HG02588 (cell line): ENCODE measurements around the gene PSMB7.

Experiments used
- ATAC-seq: cut with Tn5 transposase; IDR thresholded peaks from one replicate; pipeline ENCODE4 v1.9.1; 2021; ENCODE audit warnings: mild to moderate bottlenecking, moderate library complexity; ENCODE audit not compliant: unreplicated experiment

Gene PSMB7

GRCh38 chr9:124358631-124359030 lies 56.6 kb downstream of the PSMB7 start:
- ATAC-seq, result no peak

DNA sequence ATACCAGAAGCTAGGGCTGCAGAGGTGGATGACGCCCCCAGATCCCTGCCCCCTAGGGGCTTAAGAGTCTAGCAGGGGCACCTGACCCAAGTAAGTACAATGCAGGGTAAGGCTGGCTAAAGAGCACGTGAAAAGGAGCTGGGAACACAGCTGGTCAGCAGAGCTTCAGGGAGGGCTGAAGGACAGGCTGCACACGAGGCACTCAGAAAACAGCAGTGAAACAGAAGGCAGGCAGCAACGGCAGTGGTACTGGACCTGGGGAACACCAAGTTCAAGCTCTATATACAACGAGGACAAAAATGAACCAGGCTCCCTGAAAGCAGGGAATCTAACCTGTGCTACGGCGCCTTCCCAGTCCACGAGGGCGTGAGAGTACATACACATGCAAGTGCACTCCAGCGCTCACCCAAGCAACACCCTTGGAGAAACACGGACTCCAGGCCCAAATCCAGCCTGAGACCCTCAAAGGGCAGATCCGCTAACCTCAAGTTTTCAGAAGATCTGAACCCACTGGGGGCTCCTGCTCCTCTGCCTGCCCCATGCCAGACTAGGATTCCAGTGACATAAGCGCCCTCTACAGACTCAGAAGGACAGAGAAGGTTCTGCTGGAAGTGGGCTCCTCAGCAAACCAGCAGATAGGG lies 57.4 kb downstream of the PSMB7 start:
- ATAC-seq, result no peak

DNA sequence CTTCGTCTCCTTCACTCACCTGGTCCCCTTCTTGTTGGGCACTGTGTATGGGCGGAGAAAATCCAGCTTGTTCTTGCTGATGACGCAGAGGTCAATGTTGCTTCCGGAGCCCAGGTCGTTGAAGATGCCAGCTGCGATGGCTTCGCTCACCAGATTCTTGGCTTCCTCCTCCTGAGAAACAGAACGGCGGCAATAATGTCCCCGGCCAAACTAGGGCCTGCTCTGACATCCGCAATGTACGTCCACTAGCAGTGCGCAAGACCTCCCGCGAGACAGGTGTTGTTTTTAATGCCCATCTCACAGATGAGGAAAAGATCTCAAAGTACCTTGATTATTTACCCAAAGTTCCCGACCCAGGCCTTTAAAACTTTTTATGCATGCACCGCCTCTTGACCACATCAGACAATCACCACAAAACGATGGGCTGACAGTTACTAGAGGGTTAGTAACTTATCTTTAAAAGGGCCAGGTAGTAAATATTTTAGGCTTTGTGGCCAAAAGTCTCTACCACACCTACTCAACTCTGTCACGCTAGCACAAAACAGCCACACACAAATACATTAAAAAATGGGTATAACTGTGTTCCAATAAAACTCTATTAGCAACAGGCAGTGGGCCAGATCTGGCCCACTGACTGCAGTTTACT lies 58.4 kb downstream of the PSMB7 start:
- no peak for ATAC-seq

DNA sequence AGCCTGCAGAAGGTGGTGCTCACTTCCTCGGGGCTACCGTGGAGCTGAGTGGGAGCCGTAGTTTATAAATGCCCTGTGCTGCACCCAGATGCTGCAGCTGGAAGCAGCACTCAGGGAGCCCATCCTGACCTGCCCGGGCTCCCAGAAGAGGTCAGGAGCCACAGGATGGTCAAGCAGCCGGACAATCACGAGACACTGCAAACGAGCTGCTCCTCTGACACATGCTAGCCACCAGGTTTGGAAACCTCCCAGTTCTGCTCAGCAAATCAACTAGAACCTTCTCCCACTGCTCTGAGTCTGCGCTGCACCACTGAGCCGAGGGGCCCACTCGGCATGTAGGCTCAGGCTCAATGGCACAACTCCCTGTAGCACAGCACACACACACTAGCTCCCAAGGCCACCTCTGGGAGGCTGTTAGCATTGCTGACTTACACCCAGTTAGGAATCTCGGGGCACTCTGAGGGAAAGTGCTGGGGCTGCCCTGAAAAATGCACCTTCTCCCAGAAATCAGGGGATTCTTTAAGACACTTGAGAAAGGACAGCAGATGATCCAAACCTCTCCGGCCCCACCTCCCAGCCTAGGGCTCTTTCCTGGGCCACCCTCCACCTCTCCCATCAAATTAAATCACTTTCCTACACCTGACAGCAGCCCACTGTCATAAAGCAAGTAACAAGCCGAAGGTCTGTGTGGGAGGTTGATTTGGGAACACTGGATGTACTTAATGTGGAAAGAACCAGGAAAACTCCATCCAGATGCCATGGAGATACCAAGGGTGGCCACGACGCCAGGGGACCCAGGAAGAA lies 59.1 kb downstream of the PSMB7 start:
- no peak for ATAC-seq

GRCh38 chr9:124355039-124355940 lies 60.0 kb downstream of the PSMB7 start:
- no peak for ATAC-seq

- no peak for ATAC-seq
Measured at GRCh38 chr9:124354346-124355038, 60.8 kb downstream of the PSMB7 start.

GRCh38 chr9:124353811-124354274 lies 61.4 kb downstream of the PSMB7 start:
- ATAC-seq, result no peak

DNA sequence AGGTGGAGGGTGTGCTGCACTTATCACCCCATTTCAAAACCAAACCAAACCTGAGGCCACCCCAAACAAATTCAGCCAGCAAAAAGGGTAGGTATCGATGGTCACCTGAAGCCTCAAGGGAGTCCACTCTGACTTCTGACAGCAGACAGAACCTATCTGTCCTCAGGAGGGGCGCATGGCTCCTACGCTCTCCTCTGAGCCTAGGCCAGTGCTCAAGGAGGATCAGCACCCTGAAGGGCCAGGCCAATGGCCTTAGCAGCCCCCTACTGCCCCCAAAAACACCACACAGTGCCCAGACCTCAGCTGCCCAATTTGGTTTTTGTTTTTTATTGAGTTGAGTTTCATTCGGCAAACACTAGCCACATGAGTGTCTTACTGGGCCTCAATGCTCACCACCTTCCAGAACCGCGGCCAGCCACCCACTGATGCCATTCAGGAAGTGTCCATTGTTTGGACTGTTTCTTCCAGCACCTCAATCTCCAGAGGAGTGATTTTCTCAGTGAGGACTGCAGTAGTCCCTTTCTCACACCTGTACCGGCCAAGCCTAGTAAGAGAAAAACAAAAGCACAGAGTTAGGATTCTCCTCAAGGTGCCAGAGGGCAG lies 62.0 kb downstream of the PSMB7 start:
- ATAC-seq, result no peak

DNA sequence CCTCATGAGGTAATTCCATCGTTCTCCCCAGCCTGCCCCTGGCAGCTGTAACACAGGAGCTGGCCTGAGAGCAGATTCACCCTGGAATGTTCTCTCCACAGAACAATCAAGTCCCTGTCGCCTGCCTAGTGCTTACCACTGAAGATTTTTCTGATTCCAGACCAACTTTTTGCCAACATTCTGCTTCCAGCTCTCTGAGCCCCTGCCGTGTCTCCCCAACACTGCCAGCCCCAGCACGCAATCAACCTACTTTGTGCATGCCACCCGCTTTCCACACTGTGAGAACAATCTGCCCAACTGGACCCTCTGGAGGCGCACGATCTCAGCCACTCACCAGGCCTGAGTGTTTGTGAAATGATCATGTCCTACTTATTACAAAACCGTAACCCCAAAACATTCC lies 62.6 kb downstream of the PSMB7 start:
- ATAC-seq, result no peak

DNA sequence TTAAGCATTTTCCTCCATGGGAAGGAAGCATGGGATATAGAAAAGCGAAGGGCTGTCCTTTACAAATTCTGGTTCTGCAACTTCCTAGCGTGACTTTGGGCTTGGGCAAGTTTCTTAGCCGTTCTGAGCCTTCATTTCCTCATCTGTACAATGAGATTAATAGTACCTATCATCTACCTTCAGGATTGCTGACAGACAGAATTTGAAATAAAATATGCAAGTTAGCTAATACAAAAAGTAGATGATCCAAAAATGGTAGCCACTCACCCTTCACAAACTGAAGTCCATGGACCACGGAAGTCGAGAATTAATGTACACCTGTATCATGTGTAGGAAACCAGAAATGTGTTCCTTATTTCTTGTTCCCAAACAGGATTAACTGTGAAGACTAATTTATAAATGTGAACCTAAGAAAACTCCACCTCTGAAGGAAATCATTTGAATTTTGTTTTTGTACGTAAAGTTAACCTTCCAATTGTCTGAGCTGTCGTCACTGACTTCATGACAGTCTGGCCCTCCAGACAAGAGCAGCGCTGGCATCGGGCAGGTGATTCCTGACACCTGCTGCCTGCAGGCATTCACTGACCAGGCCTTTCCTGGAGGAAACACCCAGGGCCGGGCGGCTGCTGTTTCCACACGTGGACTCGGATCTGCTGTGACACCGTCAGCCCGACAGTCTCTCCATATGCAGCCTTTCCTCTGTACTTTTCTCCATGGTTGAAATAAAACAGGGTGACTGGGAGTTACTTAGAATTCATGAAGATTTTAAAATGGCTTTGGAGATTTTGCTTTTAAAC lies 63.4 kb downstream of the PSMB7 start:
- no peak for ATAC-seq

DNA sequence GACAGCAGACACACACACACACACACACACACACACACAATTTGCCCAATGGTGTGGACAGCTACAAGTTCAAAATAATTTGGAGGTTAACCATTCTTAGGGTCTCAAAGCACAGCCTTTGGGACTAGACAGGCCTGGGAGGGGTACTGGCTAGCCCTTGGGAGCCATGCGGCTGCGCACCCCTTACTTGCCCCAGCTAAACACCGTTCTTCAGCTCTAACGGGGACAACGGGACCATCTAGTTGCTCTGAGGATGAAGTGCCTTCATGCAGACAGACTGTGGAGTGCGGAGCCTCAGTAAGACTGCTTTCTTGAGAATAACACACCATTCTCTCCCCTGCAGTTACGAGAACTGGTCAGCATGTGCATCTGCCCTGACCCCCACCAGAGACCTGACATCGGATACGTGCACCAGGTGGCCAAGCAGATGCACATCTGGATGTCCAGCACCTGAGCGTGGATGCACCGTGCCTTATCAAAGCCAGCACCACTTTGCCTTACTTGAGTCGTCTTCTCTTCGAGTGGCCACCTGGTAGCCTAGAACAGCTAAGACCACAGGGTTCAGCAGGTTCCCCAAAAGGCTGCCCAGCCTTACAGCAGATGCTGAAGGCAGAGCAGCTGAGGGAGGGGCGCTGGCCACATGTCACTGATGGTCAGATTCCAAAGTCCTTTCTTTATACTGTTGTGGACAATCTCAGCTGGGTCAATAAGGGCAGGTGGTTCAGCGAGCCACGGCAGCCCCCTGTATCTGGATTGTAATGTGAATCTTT lies 64.6 kb downstream of the PSMB7 start:
- ATAC-seq, result no peak

- no peak for ATAC-seq
Measured at GRCh38 chr9:124349675-124350493, 65.4 kb downstream of the PSMB7 start.

GRCh38 chr9:124349267-124349666 lies 66.0 kb downstream of the PSMB7 start:
- no peak for ATAC-seq

GRCh38 chr9:124348831-124349230 lies 66.4 kb downstream of the PSMB7 start:
- ATAC-seq, result no peak

- ATAC-seq, result no peak
Measured at GRCh38 chr9:124348363-124348762, 66.9 kb downstream of the PSMB7 start.

DNA sequence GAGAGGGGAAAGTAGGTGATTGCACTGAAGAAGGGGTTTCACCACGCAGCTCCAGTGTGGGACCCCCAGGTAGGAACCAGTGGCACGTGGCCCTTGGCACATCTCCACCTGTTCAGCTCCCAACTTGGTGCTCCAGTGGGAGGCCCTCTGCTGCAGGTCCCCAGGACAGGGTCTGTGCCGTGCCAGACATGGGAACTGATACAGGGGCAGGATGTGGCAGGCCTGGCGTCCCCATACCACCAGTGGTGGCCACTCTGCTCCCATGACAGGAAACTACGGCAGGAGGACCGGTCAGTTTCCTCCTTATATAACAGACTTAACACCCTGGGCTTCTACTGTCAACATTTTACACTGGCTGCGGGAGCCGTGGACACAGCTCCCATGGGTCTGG lies 67.3 kb downstream of the PSMB7 start:
- no peak for ATAC-seq

DNA sequence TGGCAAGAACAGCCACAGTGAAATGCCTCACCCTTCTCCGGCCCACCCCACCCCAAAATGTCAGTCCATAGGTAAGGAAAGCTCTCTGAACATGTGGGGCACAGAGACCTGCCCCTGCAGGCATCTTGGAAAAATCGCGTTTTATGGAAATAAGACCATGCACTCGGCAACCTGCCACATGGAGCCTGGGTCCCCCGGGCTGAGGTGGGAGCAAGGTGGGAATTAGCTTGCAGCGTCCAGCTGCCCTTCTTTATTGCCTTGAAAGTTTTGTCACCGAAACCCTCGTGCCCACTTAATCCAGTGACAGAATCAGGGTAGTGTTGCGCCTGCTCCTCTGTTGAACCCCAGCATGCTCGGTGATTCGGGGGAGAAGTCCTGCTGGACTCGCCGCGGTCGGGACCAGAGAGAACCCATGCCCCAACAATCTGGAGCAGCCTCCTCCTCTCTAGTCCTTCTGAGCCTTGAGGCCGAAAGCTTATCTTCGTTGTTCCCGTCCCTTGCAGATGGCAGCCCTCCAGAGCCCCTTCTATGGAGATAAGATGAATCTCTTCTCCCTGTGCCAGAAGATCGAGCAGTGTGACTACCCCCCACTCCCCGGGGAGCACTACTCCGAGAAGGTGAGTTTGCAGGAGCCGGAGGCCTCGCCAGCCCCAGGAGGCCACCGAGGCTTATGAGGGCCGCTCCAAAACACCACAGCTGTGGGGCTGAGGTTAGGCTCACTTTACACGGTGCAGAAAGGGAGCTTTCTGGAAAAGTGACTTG lies 67.9 kb downstream of the PSMB7 start:
- ATAC-seq, result no peak
